Trophoblast cell (in vitro differentiated cells and primary cell): ENCODE results near the gene ERVH48-1.
"Not testable (repeated sequence)": the region's sequence is repeated elsewhere in the genome, so short reads cannot be mapped to it uniquely, and the experiment has no call there.

Experiments
- DNase-seq, 2 donors: peaks; one replicate each; pipeline ENCODE4 v3.0.0-alpha.2; 2016
- H2AFZ ChIP-seq: 2 replicates; pipeline ENCODE4 v1.6.1; 2013; ENCODE audit warnings: low read length, moderate library complexity, mild to moderate bottlenecking; ENCODE audit not compliant: insufficient read depth, poor library complexity
- H2AK5ac ChIP-seq: 2 replicates; pipeline ENCODE4 v1.6.1; 2013; ENCODE audit warnings: mild to moderate bottlenecking, low read length
- H2BK120ac ChIP-seq: 2 replicates; pipeline ENCODE4 v1.6.1; 2013; ENCODE audit warnings: low read length, mild to moderate bottlenecking, moderate library complexity; ENCODE audit not compliant: insufficient read depth, poor library complexity
- H2BK12ac ChIP-seq: 2 replicates; pipeline ENCODE4 v1.6.1; 2013; ENCODE audit warnings: mild to moderate bottlenecking, low read length, moderate library complexity
- H2BK5ac ChIP-seq: 2 replicates; pipeline ENCODE4 v1.6.1; 2013; ENCODE audit warnings: low read length, low read depth, moderate library complexity, mild to moderate bottlenecking; ENCODE audit not compliant: poor library complexity
- H3K14ac ChIP-seq: 2 replicates; pipeline ENCODE4 v1.6.1; 2013; ENCODE audit warnings: mild to moderate bottlenecking, low read length
- H3K18ac ChIP-seq: 2 replicates; pipeline ENCODE4 v1.6.1; 2013; ENCODE audit warnings: mild to moderate bottlenecking, low read length
- H3K23ac ChIP-seq: 2 replicates; pipeline ENCODE4 v1.6.1; 2013; ENCODE audit warnings: low read length
- H3K27ac ChIP-seq: 2 replicates; pipeline ENCODE4 v1.5.1; 2013; ENCODE audit warnings: low read depth, mild to moderate bottlenecking, inconsistent platforms, low read length, moderate library complexity
- H3K27me3 ChIP-seq: 2 replicates; pipeline ENCODE4 v1.6.1; 2013; ENCODE audit warnings: inconsistent platforms, mild to moderate bottlenecking, low read length, moderate library complexity; ENCODE audit not compliant: insufficient read depth
- H3K36me3 ChIP-seq, 2 experiments: 1 replicate in 1 of 2; 2 replicates in 1 of 2; pipeline ENCODE4 v1.6.1; 2013; ENCODE audit warnings: low read length in 2 of 2, mild to moderate bottlenecking in 2 of 2, moderate library complexity in 1 of 2; ENCODE audit not compliant: insufficient read depth in 2 of 2, control insufficient read depth in 1 of 2
- H3K4ac ChIP-seq: 2 replicates; pipeline ENCODE4 v1.6.1; 2013; ENCODE audit warnings: low read depth, mild to moderate bottlenecking, low read length, moderate library complexity
- H3K4me1 ChIP-seq, 2 experiments: 1 replicate in 1 of 2; 2 replicates in 1 of 2; pipeline ENCODE4 v1.6.1; 2013; ENCODE audit warnings: low read length in 2 of 2, mild to moderate bottlenecking in 2 of 2, moderate library complexity in 1 of 2; ENCODE audit not compliant: insufficient read depth in 2 of 2, control insufficient read depth in 1 of 2
- H3K4me2 ChIP-seq: 2 replicates; pipeline ENCODE4 v1.6.1; 2013; ENCODE audit warnings: inconsistent platforms, mild to moderate bottlenecking, low read length, moderate library complexity
- H3K4me3 ChIP-seq: 2 replicates; pipeline ENCODE4 v1.5.1; 2013; ENCODE audit warnings: mild to moderate bottlenecking, low read depth, low read length, inconsistent platforms
- H3K79me1 ChIP-seq: one replicate; pipeline ENCODE4 v1.6.1; 2013; ENCODE audit warnings: low read length
- H3K79me2 ChIP-seq: 2 replicates; pipeline ENCODE4 v1.6.1; 2013; ENCODE audit warnings: low read length, mild to moderate bottlenecking; ENCODE audit not compliant: control insufficient read depth, insufficient read depth, poor library complexity
- H3K9ac ChIP-seq: 2 replicates; pipeline ENCODE4 v1.6.1; 2013; ENCODE audit warnings: mild to moderate bottlenecking, low read length
- H3K9me3 ChIP-seq: 2 replicates; pipeline ENCODE4 v1.6.1; 2013; ENCODE audit warnings: low read depth, mild to moderate bottlenecking, control low read depth, inconsistent platforms, low read length; ENCODE audit not compliant: insufficient read depth
- H4K12ac ChIP-seq: 2 replicates; pipeline ENCODE4 v1.6.1; 2013; ENCODE audit warnings: low read depth, mild to moderate bottlenecking, low read length, moderate library complexity
- H4K8ac ChIP-seq: 2 replicates; pipeline ENCODE4 v1.6.1; 2013; ENCODE audit warnings: low read depth, mild to moderate bottlenecking, low read length, moderate library complexity
- H4K91ac ChIP-seq: one replicate; pipeline ENCODE4 v1.6.1; 2013; ENCODE audit warnings: low read depth, mild to moderate bottlenecking, low read length, moderate library complexity
- WGBS: extraction: QIAGEN DNeasy Blood & Tissue Kit; methylation state at CpG from one replicate; pipeline ENCODE4 v1.1.7; 2013; ENCODE audit warnings: missing lambda C conversion rate; ENCODE audit not compliant: insufficient read length, insufficient coverage; ENCODE audit errors: extremely low coverage; 5-methylcytosine and 5-hydroxymethylcytosine counted together

The ERVH48-1 gene

GRCh38 chr21:42927474-42928200 is 2.2 kb upstream of the ERVH48-1 start:
- H2BK5ac ChIP-seq = peak overlapping the region; percentile 88
- H2AK5ac ChIP-seq = peak overlapping the region; percentile 76
- H3K9ac ChIP-seq = not testable (repeated sequence)

GRCh38 chr21:42924433-42924751 is 1.0 kb downstream of the ERVH48-1 start:
- H4K91ac ChIP-seq = peak overlapping the region; percentile 99
- H3K4ac ChIP-seq = peak overlapping the region; percentile 93
- peak overlapping the region; percentile 94 for H2BK12ac ChIP-seq
- peak overlapping the region; percentile 92 for H4K8ac ChIP-seq
- H3K4me3 ChIP-seq = no peak overlapping the region
- peak overlapping the region; percentile 98 for H3K27ac ChIP-seq
- peak overlapping the region; percentile 69 for H2AFZ ChIP-seq
- H3K36me3 ChIP-seq = peaks cover 27 to 33% of the 10 kb centered on the region in 2 experiments
- no CpG with 5 or more reads among the region's 6 CpGs for WGBS
- H4K12ac ChIP-seq = peak overlapping the region; percentile 81
- DNase-seq = peak in 1 of 2 donors; percentile 46
- H2BK5ac ChIP-seq = peak overlapping the region; percentile 95
- peak overlapping the region; percentile 95 for H3K14ac ChIP-seq
- peak overlapping the region; percentile 54 for H3K4me2 ChIP-seq
- peak overlapping the region; percentile 92 for H2BK120ac ChIP-seq
- H2AK5ac ChIP-seq = peak overlapping the region; percentile 83
- no peak overlapping the region for H3K23ac ChIP-seq
- no peaks in the 10 kb centered on the region for H3K27me3 ChIP-seq
- no peak overlapping the region for H3K9ac ChIP-seq
- H3K4me1 ChIP-seq = peaks cover 18 to 30% of the 10 kb centered on the region in 2 experiments
- H3K9me3 ChIP-seq = no peaks in the 10 kb centered on the region
- peak overlapping the region; percentile 97 for H3K18ac ChIP-seq
- peaks cover 28% of the 10 kb centered on the region for H3K79me1 ChIP-seq
- peaks cover 15% of the 10 kb centered on the region for H3K79me2 ChIP-seq

More at GRCh38 chr21:42927474-42928200, 2.2 kb upstream of the ERVH48-1 start:
- peak overlapping the region; percentile 92 for H3K14ac ChIP-seq
- not testable (repeated sequence) for H3K23ac ChIP-seq, H3K9me3 ChIP-seq, H3K36me3 ChIP-seq, H3K27me3 ChIP-seq, DNase-seq, H3K4me3 ChIP-seq
- H2AFZ ChIP-seq = peak overlapping the region; percentile 25
- peaks cover 20% of the 10 kb centered on the region for H3K79me2 ChIP-seq
- peak overlapping the region; percentile 88 for H4K91ac ChIP-seq
- peak overlapping the region; percentile 99 for H2BK12ac ChIP-seq
- peaks cover 54% of the 10 kb centered on the region for H3K79me1 ChIP-seq
- H4K12ac ChIP-seq = peak overlapping the region; percentile 64
- H3K18ac ChIP-seq = peak overlapping the region; percentile 87
- peak overlapping the region; percentile 16 for H3K4me2 ChIP-seq
- H2BK120ac ChIP-seq = peak overlapping the region; percentile 93
- WGBS = no CpG with 5 or more reads among the region's 23 CpGs
- H3K4ac ChIP-seq = peak overlapping the region; percentile 65
- H4K8ac ChIP-seq = peak overlapping the region; percentile 82
- H3K27ac ChIP-seq = peak overlapping the region; percentile 51
- H3K4me1 ChIP-seq = peaks cover 29 to 48% of the 10 kb centered on the region in 2 experiments

- H2BK12ac ChIP-seq = peak overlapping the region; percentile 94
- H4K8ac ChIP-seq = peak overlapping the region; percentile 92
- peak overlapping the region; percentile 92 for H2BK120ac ChIP-seq
- peaks cover 15% of the 10 kb centered on the region for H3K79me2 ChIP-seq
- peaks cover 32 to 38% of the 10 kb centered on the region in 2 experiments for H3K36me3 ChIP-seq
- no peaks in the 10 kb centered on the region for H3K9me3 ChIP-seq
- H2AFZ ChIP-seq = peak overlapping the region; percentile 69
- peak overlapping the region; percentile 83 for H2AK5ac ChIP-seq
- H3K14ac ChIP-seq = peak overlapping the region; percentile 95
- peaks cover 24% of the 10 kb centered on the region for H3K79me1 ChIP-seq
- H4K12ac ChIP-seq = peak overlapping the region; percentile 67
- H3K4ac ChIP-seq = peak overlapping the region; percentile 93
- no peak overlapping the region for H3K9ac ChIP-seq
- DNase-seq = peak; percentile 81 to 95
- peak overlapping the region; percentile 97 for H3K18ac ChIP-seq
- H3K4me3 ChIP-seq = no peak overlapping the region
- peak overlapping the region; percentile 98 for H3K27ac ChIP-seq
- peak overlapping the region; percentile 54 for H3K4me2 ChIP-seq
- peaks cover 18 to 30% of the 10 kb centered on the region in 2 experiments for H3K4me1 ChIP-seq
- peak overlapping the region; percentile 95 for H2BK5ac ChIP-seq
- no CpG with 5 or more reads among the region's 18 CpGs for WGBS
- H3K23ac ChIP-seq = no peak overlapping the region
- H4K91ac ChIP-seq = peak overlapping the region; percentile 99
- no peaks in the 10 kb centered on the region for H3K27me3 ChIP-seq
Observed at GRCh38 chr21:42923553-42924432, 1.6 kb downstream of the ERVH48-1 start.

GRCh38 chr21:42922918-42923317 is 2.5 kb downstream of the ERVH48-1 start:
- no peak overlapping the region for H3K4me3 ChIP-seq
- DNase-seq = no peak
- H3K4me2 ChIP-seq = no peak overlapping the region
- no peak overlapping the region for H3K18ac ChIP-seq
- H3K9me3 ChIP-seq = no peaks in the 10 kb centered on the region
- no peaks in the 10 kb centered on the region for H3K27me3 ChIP-seq
- no peak overlapping the region for H2BK5ac ChIP-seq
- H2AFZ ChIP-seq = no peak overlapping the region
- H3K79me1 ChIP-seq = peaks cover 23% of the 10 kb centered on the region
- H2BK12ac ChIP-seq = no peak overlapping the region
- peaks cover 18 to 29% of the 10 kb centered on the region in 2 experiments for H3K4me1 ChIP-seq
- H3K9ac ChIP-seq = peak overlapping the region; percentile 18
- H2AK5ac ChIP-seq = peak overlapping the region; percentile 71
- no peak overlapping the region for H2BK120ac ChIP-seq
- no CpG with 5 or more reads among the region's 18 CpGs for WGBS
- no peak overlapping the region for H4K91ac ChIP-seq
- peaks cover 35 to 47% of the 10 kb centered on the region in 2 experiments for H3K36me3 ChIP-seq
- H3K79me2 ChIP-seq = peaks cover 15% of the 10 kb centered on the region
- no peak overlapping the region for H4K12ac ChIP-seq
- H3K4ac ChIP-seq = peak overlapping the region; percentile 68
- no peak overlapping the region for H3K14ac ChIP-seq
- no peak overlapping the region for H3K23ac ChIP-seq
- H4K8ac ChIP-seq = no peak overlapping the region
- H3K27ac ChIP-seq = no peak overlapping the region
